ENCODE measurements around the gene HBEGF.

Gene HBEGF

DNA sequence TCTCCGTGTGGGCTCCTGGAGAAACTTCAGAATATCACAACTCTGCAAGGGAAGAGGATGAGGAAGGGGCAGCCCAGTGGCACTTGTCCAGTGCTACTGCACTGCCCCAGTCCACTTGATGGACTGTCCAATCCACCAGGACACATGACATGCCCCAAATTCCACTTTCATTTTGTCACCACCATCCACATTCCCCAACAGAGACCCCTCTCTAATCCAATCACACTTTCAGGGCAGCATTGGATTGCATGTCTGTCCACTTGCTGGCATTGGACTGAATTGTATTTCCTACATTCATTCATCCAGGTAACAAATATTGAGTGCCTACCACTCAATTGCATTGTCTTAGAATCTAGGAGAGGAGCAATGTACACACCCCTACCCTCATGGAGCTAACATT lies 14.8 kb downstream of the HBEGF start:
- TF ChIP-seq GATA2 (IDR thresholded peaks at IDR 0.05; ENCODE audit: low read depth, low read length): no peak
- TF ChIP-seq GATA3 (IDR thresholded peaks at IDR 0.05; ENCODE audit: low read depth, low read length): no peak

GRCh38 chr5:140329739-140330481 lies 16.5 kb downstream of the HBEGF start:
- TF ChIP-seq GATA3 (IDR thresholded peaks at IDR 0.05; ENCODE audit: low read depth, low read length): no peak
- TF ChIP-seq GATA2 (IDR thresholded peaks at IDR 0.05; ENCODE audit: low read depth, low read length): no peak

DNA sequence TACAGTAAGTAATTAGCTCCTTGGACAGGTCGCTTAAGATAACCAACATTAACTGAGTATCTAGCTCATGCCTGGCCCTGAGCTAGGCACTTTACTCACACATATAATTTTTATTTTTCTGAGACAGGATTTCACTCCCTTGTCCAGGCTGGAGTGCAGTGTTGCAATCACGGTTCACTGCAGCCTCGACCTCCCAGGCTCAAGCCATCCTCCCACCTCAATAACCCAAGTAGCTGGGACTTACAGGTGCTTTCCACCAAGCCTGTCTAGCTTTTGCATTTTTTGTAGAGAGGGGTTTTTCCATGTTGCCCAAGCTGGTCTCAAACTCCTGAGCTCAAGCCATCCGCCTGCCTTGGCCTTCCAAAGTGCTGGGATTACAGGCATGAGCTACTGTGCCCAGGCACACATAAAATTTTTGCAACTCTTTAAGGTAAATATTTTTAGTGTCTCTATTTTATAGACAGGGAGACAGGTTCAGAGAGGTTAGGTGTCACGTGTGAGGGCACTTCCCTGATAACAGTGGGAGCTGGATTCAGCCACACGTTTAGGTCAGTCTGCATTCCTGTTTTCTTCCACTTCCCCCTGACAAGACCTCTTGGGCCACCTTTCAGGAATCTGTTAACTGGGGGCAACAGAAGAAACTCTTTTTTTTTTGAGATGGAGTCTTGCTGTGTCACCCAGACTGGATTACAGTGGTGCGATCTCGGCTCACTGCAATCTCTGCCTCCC lies 18.2 kb downstream of the HBEGF start:
- TF ChIP-seq GATA2 (IDR thresholded peaks at IDR 0.05; ENCODE audit: low read depth, low read length) (no peak), GATA3 (IDR thresholded peaks at IDR 0.05; ENCODE audit: low read depth, low read length) (no peak)

DNA sequence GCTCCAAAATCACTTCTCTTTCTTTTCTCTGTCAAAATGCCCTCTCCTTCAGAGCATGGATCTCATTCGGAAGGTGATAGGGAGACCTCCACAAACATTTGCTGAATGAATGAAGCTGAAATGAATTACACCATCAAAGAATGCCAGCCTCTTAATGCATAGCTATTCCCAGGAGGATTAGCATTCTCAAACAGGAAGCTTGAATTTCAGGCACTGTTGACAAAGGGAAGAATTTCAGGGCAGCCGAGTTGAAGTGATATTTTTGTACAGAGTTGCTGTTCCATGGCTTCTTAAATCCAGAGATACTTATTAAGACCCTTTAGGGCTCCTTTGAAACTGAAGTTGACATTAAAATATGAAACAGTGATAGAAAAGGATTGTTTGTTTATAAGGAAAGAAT lies 18.8 kb downstream of the HBEGF start:
- TF ChIP-seq GATA2 (IDR thresholded peaks at IDR 0.05; ENCODE audit: low read depth, low read length) (no peak), GATA3 (IDR thresholded peaks at IDR 0.05; ENCODE audit: low read depth, low read length) (no peak)

DNA sequence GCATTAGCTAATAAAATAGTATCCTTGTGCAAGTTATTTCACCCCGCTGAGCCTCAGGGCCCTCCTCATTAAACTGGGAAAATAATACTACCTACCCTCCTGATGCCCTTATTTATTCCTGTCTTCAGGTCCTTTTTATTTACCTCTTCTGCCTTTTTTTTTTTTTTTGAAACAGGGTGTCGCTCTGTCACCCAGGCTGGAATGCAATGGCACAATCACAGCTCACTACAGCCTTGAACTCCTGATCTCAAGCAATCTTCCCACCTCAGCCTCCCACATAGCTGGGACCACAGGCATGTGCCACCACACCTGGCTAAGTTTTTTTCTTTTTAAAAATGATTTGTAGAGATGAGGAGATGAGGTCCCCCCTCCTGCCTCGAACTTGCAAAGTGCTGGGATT lies 20.9 kb downstream of the HBEGF start:
- TF ChIP-seq GATA2 (IDR thresholded peaks at IDR 0.05; ENCODE audit: low read depth, low read length): no peak
- TF ChIP-seq GATA3 (IDR thresholded peaks at IDR 0.05; ENCODE audit: low read depth, low read length): no peak

DNA sequence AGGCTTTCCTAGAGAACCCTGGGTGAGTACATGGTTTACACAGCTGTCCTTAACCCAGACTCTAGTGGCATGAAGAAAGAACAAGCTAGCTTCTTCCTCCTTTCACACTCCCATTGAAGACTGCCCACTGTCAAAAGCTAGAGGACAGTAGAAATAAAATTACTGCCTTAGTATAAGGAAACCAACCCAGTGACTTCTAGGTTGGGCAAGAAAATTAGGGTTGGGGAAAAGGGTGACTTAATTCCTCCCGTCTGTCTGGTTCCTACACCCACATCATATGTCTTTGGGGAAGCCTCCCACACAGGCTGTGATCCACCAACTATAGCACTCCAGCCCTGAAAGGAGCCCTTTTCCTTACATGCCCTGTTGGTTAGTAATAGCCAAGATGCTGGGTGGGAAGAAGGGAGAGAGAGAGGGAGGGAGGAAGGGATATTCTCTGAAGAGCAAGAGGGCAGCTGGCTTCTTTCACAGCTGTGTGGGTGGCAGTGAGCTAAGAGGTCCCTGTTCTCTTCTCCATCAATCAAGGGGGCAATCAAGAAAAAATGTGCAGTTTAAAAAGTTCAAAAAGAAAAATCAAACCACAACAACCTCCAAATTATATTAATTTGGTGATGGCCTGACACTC lies 21.7 kb downstream of the HBEGF start:
- TF ChIP-seq GATA2 (IDR thresholded peaks at IDR 0.05; ENCODE audit: low read depth, low read length): no peak
- TF ChIP-seq GATA3 (IDR thresholded peaks at IDR 0.05; ENCODE audit: low read depth, low read length): no peak

- TF ChIP-seq GATA2 (IDR thresholded peaks at IDR 0.05; ENCODE audit: low read depth, low read length) (no peak), GATA3 (IDR thresholded peaks at IDR 0.05; ENCODE audit: low read depth, low read length) (no peak)
Measured at GRCh38 chr5:140324041-140324600, 22.3 kb downstream of the HBEGF start.

GRCh38 chr5:140322751-140323731 lies 23.4 kb downstream of the HBEGF start:
- TF ChIP-seq GATA3 (IDR thresholded peaks at IDR 0.05; ENCODE audit: low read depth, low read length) (no peak), GATA2 (IDR thresholded peaks at IDR 0.05; ENCODE audit: low read depth, low read length) (no peak)

DNA sequence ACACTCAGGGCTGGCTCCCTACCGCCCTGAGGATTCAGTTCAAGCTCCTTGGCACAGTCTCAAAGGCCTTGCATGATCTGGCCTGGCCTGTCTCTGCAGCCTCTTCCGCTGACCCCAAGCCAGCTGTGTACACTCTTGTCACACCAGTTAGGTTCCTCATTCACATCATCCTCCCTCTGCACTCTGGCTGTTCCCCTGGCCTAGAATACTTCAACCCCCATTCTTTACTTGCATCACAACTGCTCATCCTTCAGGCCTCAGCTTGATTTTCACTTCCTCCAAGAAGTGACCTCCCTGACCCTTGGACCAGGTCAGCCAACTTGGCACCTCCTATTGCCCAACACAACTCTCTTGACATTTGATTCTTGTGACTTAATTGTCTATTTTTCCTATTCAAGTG lies 24.6 kb downstream of the HBEGF start:
- TF ChIP-seq GATA2 (IDR thresholded peaks at IDR 0.05; ENCODE audit: low read depth, low read length) (no peak), GATA3 (IDR thresholded peaks at IDR 0.05; ENCODE audit: low read depth, low read length) (no peak)

- TF ChIP-seq GATA2 (IDR thresholded peaks at IDR 0.05; ENCODE audit: low read depth, low read length): no peak
- no peak for TF ChIP-seq GATA3 (IDR thresholded peaks at IDR 0.05; ENCODE audit: low read depth, low read length)
Measured at GRCh38 chr5:140319833-140320232, 26.6 kb downstream of the HBEGF start.

DNA sequence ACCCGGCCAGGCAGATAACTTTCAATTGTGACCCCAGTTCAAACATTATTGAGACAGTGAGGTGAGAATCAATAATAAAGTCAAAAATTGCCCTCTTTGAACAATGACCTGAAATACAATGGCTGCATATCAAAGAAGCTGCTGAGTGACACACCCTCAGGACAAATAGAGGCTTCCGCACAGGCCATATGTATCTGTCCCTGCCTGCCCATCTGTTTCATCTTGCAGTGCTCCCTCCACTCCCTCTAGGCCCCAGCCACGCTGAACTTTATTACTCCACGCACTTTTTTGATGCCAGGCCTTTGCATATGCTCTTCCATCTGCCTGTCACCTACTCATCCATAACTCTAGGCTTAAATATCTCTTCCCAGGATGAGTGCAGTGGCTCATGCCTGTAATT lies 27.6 kb downstream of the HBEGF start:
- TF ChIP-seq GATA2 (IDR thresholded peaks at IDR 0.05; ENCODE audit: low read depth, low read length): no peak
- no peak for TF ChIP-seq GATA3 (IDR thresholded peaks at IDR 0.05; ENCODE audit: low read depth, low read length)

DNA sequence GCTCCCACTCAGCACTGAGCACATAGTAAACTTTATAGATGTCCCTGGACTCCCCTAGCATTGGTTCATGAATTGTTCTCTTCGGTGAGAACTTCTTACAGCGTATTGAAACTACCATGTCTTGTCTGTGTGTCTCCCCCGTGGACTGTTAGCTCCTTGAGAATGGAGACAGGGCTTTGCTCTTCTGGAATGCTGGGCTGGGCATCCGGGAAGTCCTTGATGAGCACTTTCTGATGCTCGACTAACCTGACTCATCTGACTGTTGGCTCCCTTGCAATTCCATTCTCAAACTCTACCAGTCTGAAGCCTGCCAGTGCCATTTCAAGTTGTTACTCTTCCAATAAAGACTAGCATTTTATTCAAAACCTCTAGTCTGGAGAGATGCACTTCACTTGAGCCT lies 28.5 kb downstream of the HBEGF start:
- TF ChIP-seq GATA3 (IDR thresholded peaks at IDR 0.05; ENCODE audit: low read depth, low read length) (no peak), GATA2 (IDR thresholded peaks at IDR 0.05; ENCODE audit: low read depth, low read length) (no peak)

DNA sequence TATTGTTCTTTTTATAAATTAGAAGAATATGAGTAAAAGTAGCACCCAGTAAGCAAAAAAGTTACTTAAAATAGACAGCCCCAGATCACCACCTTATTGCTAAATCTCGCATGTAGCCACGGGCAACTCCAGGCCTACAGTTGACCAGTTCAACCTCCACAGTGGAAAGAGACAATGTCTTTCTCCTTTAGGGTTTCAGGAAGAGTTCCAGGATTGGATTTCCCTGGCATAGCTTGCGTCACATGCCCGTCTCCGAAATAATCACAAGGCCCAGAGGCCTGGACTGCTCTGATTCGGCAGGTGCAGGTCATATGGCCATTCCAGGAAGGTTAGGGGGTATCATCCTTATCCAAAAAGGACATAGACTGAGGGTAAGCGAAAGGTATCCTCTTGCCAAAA lies 33.6 kb downstream of the HBEGF start:
- no peak for TF ChIP-seq GATA3 (IDR thresholded peaks at IDR 0.05; ENCODE audit: low read depth, low read length)
- TF ChIP-seq GATA2 (IDR thresholded peaks at IDR 0.05; ENCODE audit: low read depth, low read length): no peak

Measured in SH-SY5Y (cell line).